Endothelial cell of umbilical vein (primary cell): Measurements from ENCODE around the gene TSNAXIP1. TPM values are rescaled to one million over a fixed set of nuclear protein-coding genes. Genes with fewer than 3 reads are reported as not detected.

Experiments
- BruUV-seq: library from RNA; stranded (reverse); fragments of 400-500 nt; replicated peaks from 2 replicates; lab custom pipeline; 2021; lab: Mats Ljungman, UMichigan
- CTCF ChIA-PET: fragments of 300-600, 350-600 bp; sonication (Branson Sonifier 250); formaldehyde crosslinking; loops from one replicate; lab custom pipeline; 2021; ENCODE audit warnings: antibody characterized with exemption, inconsistent platforms; lab: Charles Lee
- POLR2A ChIA-PET: fragments of 300-600, 350-600 bp; sonication (Branson Sonifier 250); formaldehyde crosslinking; loops from one replicate; lab custom pipeline; 2021; ENCODE audit warnings: antibody characterized with exemption, inconsistent platforms; lab: Charles Lee
- DNase-seq: peaks from one replicate; pipeline ENCODE4 v3.0.0-alpha.2; 2011; ENCODE audit warnings: low read depth, low spot score
- FAIRE-seq: peaks from 2 replicates; lab custom pipeline; 2011; peaks lifted over from hg19 to GRCh38; lab: Jason Lieb, UNC
- H2AFZ ChIP-seq: 2 replicates; pipeline ENCODE4 v1.6.0; 2012; ENCODE audit warnings: low read depth, low read length, control low read depth, inconsistent platforms
- H3K27ac ChIP-seq: 2 replicates; pipeline ENCODE4 v1.5.1; 2011; ENCODE audit warnings: low read depth, mild to moderate bottlenecking, control low read depth, low read length, moderate library complexity; ENCODE audit not compliant: insufficient read depth
- H3K27me3 ChIP-seq, 2 experiments: 2 replicates each; pipeline versions ENCODE4 v1.6.0 to v1.6.1; 2011; ENCODE audit warnings: low read length in 2 of 2, mixed read lengths in 1 of 2; ENCODE audit not compliant: control insufficient read depth in 2 of 2, insufficient read depth in 2 of 2
- H3K36me3 ChIP-seq, 2 experiments: 2 replicates in 1 of 2; 3 replicates in 1 of 2; pipeline ENCODE4 v1.5.1; 2011; ENCODE audit warnings: low read length in 2 of 2, mild to moderate bottlenecking in 1 of 2, moderate library complexity in 1 of 2; ENCODE audit not compliant: control insufficient read depth in 2 of 2, insufficient read depth in 2 of 2; ENCODE audit errors: extremely low read depth in 1 of 2
- H3K4me1 ChIP-seq: 3 replicates; pipeline ENCODE4 v1.5.1; 2011; ENCODE audit warnings: mild to moderate bottlenecking, low read length; ENCODE audit not compliant: control insufficient read depth, insufficient read depth; ENCODE audit errors: extremely low read depth
- H3K4me2 ChIP-seq: 2 replicates; pipeline ENCODE4 v1.6.1; 2011; ENCODE audit warnings: low read length, control low read depth, mixed read lengths; ENCODE audit not compliant: insufficient read depth
- H3K4me3 ChIP-seq, 3 experiments: fragments of 200-600 bp in 1 of 3; sonication (generic), shearing (Covaris generic) in 1 of 3; replicated peaks in 1 of 3; 2 replicates each; pipeline ENCODE4 v1.5.1; 2011 to 2016; ENCODE audit warnings: control low read depth in 3 of 3, low read length in 3 of 3, mild to moderate bottlenecking in 2 of 3, inconsistent platforms in 1 of 3, low read depth in 1 of 3, moderate library complexity in 1 of 3; ENCODE audit not compliant: insufficient read depth in 1 of 3
- H3K79me2 ChIP-seq: 2 replicates; pipeline ENCODE4 v1.6.0; 2012; ENCODE audit warnings: low read length, inconsistent platforms; ENCODE audit not compliant: control insufficient read depth, insufficient read depth
- H3K9ac ChIP-seq: replicated peaks from 2 replicates; pipeline ENCODE3; 2011; ENCODE audit warnings: low read length, control low read depth; ENCODE audit not compliant: insufficient read depth; ENCODE audit errors: extremely low read depth
- H3K9me1 ChIP-seq: replicated peaks from 3 replicates; pipeline ENCODE4 v1.6.0; 2011; ENCODE audit warnings: mild to moderate bottlenecking, low read length; ENCODE audit not compliant: control insufficient read depth, insufficient read depth; ENCODE audit errors: extremely low read depth
- H3K9me3 ChIP-seq: replicated peaks from 2 replicates; pipeline ENCODE4 v1.5.1; 2012; ENCODE audit warnings: low read length, inconsistent platforms; ENCODE audit not compliant: control insufficient read depth, insufficient read depth
- H4K20me1 ChIP-seq: replicated peaks from 2 replicates; pipeline ENCODE3; 2011; ENCODE audit warnings: mild to moderate bottlenecking, low read length; ENCODE audit not compliant: control insufficient read depth, insufficient read depth; ENCODE audit errors: extremely low read depth
- EZH2 ChIP-seq: IDR thresholded peaks from 2 replicates; pipeline ENCODE4 v1.6.1; 2012; ENCODE audit warnings: borderline replicate concordance, low read depth, mild to moderate bottlenecking, moderate library complexity, low read length, inconsistent platforms; ENCODE audit not compliant: severe bottlenecking
- FOS ChIP-seq: IDR thresholded peaks from 2 replicates; pipeline ENCODE4 v1.6.1; 2011; ENCODE audit warnings: mild to moderate bottlenecking, low read length, moderate library complexity, borderline replicate concordance; ENCODE audit not compliant: insufficient read depth
- GATA2 ChIP-seq: IDR thresholded peaks from 2 replicates; pipeline ENCODE4 v1.7.0; 2011; ENCODE audit warnings: low read depth, mild to moderate bottlenecking, moderate library complexity, mixed read lengths, low read length; ENCODE audit not compliant: insufficient read length, insufficient read depth
- JUN ChIP-seq: IDR thresholded peaks from 2 replicates; pipeline ENCODE4 v1.6.1; 2011; ENCODE audit warnings: borderline replicate concordance, low read depth; ENCODE audit not compliant: insufficient read length, insufficient read depth
- POLR2AphosphoS5 ChIP-seq: IDR thresholded peaks from 2 replicates; pipeline ENCODE4 v1.6.1; 2012; ENCODE audit warnings: low read depth, mild to moderate bottlenecking, control low read depth, low read length, moderate library complexity; ENCODE audit not compliant: insufficient read depth
- dilution Hi-C: fragments of 300-500 bp; cut with MboI; formaldehyde crosslinking; loops from one replicate; pipeline ENCODE4 v1.15.0; 2019; ENCODE audit warnings: low sequenced_read_pairs; ENCODE audit not compliant: extremely low pct_ligation_motif_present
- intact Hi-C: fragments of 100-400 bp; cut with micrococcal nuclease; formaldehyde crosslinking; loops from one replicate; pipeline ENCODE4 v1.10.0; 2022
- polyA plus RNA-seq, 4 experiments: library from polyadenylated mRNA; depleted of rRNA in 3 of 4; stranded (reverse) in 3 of 4; unstranded in 1 of 4; fragments of >200 nt; gene quantifications; 2 replicates each; pipeline versions ENCODE4 v1.2.1 to v1.2.3, GENCODE V29; 2011 to 2012; ENCODE audit warnings: missing spikeins in 1 of 4
- total RNA-seq: library from RNA; stranded (reverse); gene quantifications from 2 replicates; pipeline ENCODE4 v1.2.3, GENCODE V29; 2021
- TF ChIP-seq, protein P1 (sequence below), 2 donors: IDR thresholded peaks; 1 replicate in 1 of 2; 2 replicates in 1 of 2; pipeline ENCODE4 v1.5.1; 2011; ENCODE audit warnings: low read length in 2 of 2, mild to moderate bottlenecking in 2 of 2, moderate library complexity in 2 of 2, control low read depth in 1 of 2, inconsistent platforms in 1 of 2, low read depth in 1 of 2; ENCODE audit not compliant: insufficient read depth in 1 of 2; ENCODE audit errors: extremely low read depth in 1 of 2

The TSNAXIP1 gene
- total and polyA plus RNA-seq, 2 donors (not counting 3 experiments of a cell fraction or from before 2014, with no cell fraction given) = 0.95 to 1.2 TPM

GRCh38 chr16:67837811-67838210 lies 31.1 kb downstream of the TSNAXIP1 start:
- ChIA-PET CTCF (interaction anchor here (1.3 kb wide), 1 partner anchor 166 kb away, joined by 3 read pairs; no protein-coding TSS in a partner anchor), POLR2A (no interaction called here)
- intact Hi-C loops = no loop called here
- Histone ChIP-seq H3K27ac (no peak overlapping the region), H3K9ac (no peak overlapping the region), H3K27me3 (no peaks in the 10 kb centered on the region), H3K4me1 (peaks cover 3% of the 10 kb centered on the region), H4K20me1 (no peaks in the 10 kb centered on the region), H3K79me2 (peaks cover 5% of the 10 kb centered on the region), H3K36me3 (no peaks in the 10 kb centered on the region), H3K9me3 (no peaks in the 10 kb centered on the region), H3K4me2 (no peak overlapping the region), H3K4me3 (no peak overlapping the region), H3K9me1 (no peaks in the 10 kb centered on the region), H2AFZ (no peak overlapping the region)
- dilution Hi-C loops = no loop called here
- FAIRE-seq = no peak
- no peak for DNase-seq
- TF ChIP-seq JUN (no peak), POLR2AphosphoS5 (no peak), EZH2 (no peak), FOS (no peak), GATA2 (no peak)
- TF ChIP-seq, protein P1, sequence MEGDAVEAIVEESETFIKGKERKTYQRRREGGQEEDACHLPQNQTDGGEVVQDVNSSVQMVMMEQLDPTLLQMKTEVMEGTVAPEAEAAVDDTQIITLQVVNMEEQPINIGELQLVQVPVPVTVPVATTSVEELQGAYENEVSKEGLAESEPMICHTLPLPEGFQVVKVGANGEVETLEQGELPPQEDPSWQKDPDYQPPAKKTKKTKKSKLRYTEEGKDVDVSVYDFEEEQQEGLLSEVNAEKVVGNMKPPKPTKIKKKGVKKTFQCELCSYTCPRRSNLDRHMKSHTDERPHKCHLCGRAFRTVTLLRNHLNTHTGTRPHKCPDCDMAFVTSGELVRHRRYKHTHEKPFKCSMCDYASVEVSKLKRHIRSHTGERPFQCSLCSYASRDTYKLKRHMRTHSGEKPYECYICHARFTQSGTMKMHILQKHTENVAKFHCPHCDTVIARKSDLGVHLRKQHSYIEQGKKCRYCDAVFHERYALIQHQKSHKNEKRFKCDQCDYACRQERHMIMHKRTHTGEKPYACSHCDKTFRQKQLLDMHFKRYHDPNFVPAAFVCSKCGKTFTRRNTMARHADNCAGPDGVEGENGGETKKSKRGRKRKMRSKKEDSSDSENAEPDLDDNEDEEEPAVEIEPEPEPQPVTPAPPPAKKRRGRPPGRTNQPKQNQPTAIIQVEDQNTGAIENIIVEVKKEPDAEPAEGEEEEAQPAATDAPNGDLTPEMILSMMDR (IDR thresholded peaks at IDR 0.05; ENCODE audit: extremely low read depth in 1 of 2, insufficient read depth in 1 of 2, low read depth in 1 of 2, low read length in 2 of 2) = no peak
- no TSS peak for BruUV-seq
